Measurements from ENCODE around the gene TRIM43. TPM values are rescaled to one million over a fixed set of nuclear protein-coding genes. Genes with fewer than 3 reads are reported as not detected.

TRIM43 gene
- total RNA-seq: not detected in 2 replicates

GRCh38 chr2:95591701-95592100 is at the start of gene TRIM43:
TSS of gene TRIM43 (plus strand) at chr2:95592001. CDS start at chr2:95594024, 2,023 bp downstream.

Small RNAs within 50 kb of the gene (small RNA-seq; reads per million reads assigned to genes)
- gene AC009237.4: not detected
- gene AC009237.7: not detected

Other genes with a start within 250 kb of the TRIM43 start
- gene FAHD2A, start 189.3 kb upstream of the TRIM43 start, total RNA-seq: 17.6 and 20.4 TPM in 2 replicates
- gene TRIM43B, start 107.2 kb upstream of the TRIM43 start, total RNA-seq: not detected in 2 replicates

Data from articular chondrocyte of knee joint (primary cell).